ENCODE data around the gene TTC1.

DNA sequence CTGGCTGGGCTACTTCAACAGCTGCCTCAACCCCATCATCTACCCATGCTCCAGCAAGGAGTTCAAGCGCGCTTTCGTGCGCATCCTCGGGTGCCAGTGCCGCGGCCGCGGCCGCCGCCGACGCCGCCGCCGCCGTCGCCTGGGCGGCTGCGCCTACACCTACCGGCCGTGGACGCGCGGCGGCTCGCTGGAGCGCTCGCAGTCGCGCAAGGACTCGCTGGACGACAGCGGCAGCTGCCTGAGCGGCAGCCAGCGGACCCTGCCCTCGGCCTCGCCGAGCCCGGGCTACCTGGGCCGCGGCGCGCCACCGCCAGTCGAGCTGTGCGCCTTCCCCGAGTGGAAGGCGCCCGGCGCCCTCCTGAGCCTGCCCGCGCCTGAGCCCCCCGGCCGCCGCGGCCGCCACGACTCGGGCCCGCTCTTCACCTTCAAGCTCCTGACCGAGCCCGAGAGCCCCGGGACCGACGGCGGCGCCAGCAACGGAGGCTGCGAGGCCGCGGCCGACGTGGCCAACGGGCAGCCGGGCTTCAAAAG is 36.9 kb upstream of the TTC1 start:
- TF ChIP-seq, protein P1, sequence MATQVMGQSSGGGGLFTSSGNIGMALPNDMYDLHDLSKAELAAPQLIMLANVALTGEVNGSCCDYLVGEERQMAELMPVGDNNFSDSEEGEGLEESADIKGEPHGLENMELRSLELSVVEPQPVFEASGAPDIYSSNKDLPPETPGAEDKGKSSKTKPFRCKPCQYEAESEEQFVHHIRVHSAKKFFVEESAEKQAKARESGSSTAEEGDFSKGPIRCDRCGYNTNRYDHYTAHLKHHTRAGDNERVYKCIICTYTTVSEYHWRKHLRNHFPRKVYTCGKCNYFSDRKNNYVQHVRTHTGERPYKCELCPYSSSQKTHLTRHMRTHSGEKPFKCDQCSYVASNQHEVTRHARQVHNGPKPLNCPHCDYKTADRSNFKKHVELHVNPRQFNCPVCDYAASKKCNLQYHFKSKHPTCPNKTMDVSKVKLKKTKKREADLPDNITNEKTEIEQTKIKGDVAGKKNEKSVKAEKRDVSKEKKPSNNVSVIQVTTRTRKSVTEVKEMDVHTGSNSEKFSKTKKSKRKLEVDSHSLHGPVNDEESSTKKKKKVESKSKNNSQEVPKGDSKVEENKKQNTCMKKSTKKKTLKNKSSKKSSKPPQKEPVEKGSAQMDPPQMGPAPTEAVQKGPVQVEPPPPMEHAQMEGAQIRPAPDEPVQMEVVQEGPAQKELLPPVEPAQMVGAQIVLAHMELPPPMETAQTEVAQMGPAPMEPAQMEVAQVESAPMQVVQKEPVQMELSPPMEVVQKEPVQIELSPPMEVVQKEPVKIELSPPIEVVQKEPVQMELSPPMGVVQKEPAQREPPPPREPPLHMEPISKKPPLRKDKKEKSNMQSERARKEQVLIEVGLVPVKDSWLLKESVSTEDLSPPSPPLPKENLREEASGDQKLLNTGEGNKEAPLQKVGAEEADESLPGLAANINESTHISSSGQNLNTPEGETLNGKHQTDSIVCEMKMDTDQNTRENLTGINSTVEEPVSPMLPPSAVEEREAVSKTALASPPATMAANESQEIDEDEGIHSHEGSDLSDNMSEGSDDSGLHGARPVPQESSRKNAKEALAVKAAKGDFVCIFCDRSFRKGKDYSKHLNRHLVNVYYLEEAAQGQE (IDR thresholded peaks at IDR 0.05; ENCODE audit: insufficient read depth in 1 of 2, low read depth in 2 of 2, low read length in 2 of 2): no peak
- TF ChIP-seq POLR2AphosphoS5 (IDR thresholded peaks at IDR 0.05; ENCODE audit: low read depth, low read length): no peak
- no peak for TF ChIP-seq FOXP2 (optimal IDR thresholded peaks at IDR 0.05; ENCODE audit: borderline replicate concordance, extremely low read depth, extremely low read length, insufficient read depth)
- TF ChIP-seq TAF1 (IDR thresholded peaks at IDR 0.05; ENCODE audit: borderline replicate concordance, insufficient read depth, low read length): no peak
